ENCODE measurements around the gene SIRPB1. TPM values are rescaled to one million over a fixed set of nuclear protein-coding genes. Genes with fewer than 3 reads are reported as not detected.

SIRPB1 gene
- total RNA-seq, 1 experiment from 2014 or later, result not detected

DNA sequence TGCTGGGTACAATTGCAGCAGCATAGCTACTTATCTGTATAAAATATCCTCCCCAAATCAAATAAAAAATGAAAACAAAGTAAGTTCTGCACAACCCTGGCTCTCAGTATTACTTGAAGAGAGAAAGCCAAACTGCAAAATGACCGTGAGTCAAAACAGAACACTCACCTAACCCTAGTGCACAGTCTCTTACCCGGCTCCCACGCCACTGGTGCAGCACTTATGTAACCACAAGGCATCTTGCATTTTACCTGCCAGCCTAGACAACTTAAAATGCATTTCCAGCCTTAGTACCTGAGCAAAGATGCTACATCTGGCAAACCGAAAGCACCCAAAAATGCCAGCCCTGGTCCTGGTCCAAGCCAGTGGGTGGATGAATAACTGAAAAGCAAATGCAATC, 12.4 kb upstream of the SIRPB1 start (continued):
- TF ChIP-seq, protein P1, sequence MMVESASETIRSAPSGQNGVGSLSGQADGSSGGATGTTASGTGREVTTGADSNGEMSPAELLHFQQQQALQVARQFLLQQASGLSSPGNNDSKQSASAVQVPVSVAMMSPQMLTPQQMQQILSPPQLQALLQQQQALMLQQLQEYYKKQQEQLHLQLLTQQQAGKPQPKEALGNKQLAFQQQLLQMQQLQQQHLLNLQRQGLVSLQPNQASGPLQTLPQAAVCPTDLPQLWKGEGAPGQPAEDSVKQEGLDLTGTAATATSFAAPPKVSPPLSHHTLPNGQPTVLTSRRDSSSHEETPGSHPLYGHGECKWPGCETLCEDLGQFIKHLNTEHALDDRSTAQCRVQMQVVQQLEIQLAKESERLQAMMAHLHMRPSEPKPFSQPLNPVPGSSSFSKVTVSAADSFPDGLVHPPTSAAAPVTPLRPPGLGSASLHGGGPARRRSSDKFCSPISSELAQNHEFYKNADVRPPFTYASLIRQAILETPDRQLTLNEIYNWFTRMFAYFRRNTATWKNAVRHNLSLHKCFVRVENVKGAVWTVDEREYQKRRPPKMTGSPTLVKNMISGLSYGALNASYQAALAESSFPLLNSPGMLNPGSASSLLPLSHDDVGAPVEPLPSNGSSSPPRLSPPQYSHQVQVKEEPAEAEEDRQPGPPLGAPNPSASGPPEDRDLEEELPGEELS (CRISPR knock-in tag; IDR thresholded peaks at IDR 0.05), result no peak
- TF ChIP-seq EMX1 (CRISPR knock-in tag; IDR thresholded peaks at IDR 0.05), result no peak
- no peak for TF ChIP-seq ESRRA (CRISPR knock-in tag; IDR thresholded peaks at IDR 0.05; ENCODE audit: borderline replicate concordance)
- no peak for TF ChIP-seq TP53 (CRISPR knock-in tag; IDR thresholded peaks at IDR 0.05)
- no peak for TF ChIP-seq ZNF423 (CRISPR knock-in tag; IDR thresholded peaks at IDR 0.05)
- no peak for TF ChIP-seq CREM (CRISPR knock-in tag; IDR thresholded peaks at IDR 0.05)
- no peak for TF ChIP-seq ETV6 (CRISPR knock-in tag; IDR thresholded peaks at IDR 0.05)
- TF ChIP-seq, protein P2, sequence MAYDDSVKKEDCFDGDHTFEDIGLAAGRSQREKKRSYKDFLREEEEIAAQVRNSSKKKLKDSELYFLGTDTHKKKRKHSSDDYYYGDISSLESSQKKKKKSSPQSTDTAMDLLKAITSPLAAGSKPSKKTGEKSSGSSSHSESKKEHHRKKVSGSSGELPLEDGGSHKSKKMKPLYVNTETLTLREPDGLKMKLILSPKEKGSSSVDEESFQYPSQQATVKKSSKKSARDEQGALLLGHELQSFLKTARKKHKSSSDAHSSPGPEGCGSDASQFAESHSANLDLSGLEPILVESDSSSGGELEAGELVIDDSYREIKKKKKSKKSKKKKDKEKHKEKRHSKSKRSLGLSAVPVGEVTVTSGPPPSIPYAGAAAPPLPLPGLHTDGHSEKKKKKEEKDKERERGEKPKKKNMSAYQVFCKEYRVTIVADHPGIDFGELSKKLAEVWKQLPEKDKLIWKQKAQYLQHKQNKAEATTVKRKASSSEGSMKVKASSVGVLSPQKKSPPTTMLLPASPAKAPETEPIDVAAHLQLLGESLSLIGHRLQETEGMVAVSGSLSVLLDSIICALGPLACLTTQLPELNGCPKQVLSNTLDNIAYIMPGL (CRISPR knock-in tag; IDR thresholded peaks at IDR 0.05), result no peak

DNA sequence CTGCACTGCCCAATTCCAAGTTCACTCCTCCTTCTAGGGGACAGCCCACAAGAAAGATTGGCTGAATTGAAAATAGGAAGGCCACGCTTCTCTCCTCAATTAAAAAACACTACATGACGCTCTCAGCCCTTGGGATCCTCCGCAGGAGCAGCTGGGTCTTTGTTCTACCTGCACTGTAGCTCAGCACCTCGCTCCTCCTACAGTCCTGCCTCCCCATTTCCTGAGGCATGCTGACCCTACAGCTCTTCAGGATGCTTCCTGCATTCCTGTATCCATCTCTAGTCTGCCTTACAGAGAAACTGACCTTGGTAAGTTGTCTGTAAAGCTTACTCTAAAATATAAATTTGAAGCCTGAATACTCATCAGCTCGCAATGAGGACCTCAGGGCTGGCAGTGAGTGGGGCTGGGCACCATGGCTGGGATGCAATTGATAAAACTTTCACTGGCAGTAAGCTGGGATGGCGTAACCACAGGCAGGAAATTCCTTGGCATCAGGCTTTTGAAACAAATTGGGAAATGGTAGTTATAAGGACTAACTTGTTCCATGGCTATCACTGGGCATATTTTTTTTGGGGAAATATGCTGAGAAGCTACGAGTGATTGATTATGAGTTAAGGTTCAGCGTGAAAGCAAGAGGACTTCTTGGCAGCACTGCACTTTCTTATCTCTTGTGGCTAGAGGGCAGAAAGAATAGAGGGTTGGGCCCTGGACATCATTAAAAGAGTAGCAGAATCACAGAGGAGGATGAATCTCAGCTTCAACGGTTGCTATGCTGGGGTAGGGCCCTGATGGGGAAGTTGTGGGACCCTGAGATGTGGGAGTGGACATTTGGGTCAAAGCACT, 11.7 kb upstream of the SIRPB1 start:
- peaks cover 8% of the 10 kb centered on the region; the same call in 1 of the 2 replicates for H3K27me3 Mint-ChIP-seq (ENCODE audit: low read depth)
- no peak overlapping the region for H3K4me3 Mint-ChIP-seq
- no peak overlapping the region; the same call in 1 of the 2 replicates for H3K27ac Mint-ChIP-seq
- ATAC-seq (peak; percentile 92), DNase-seq (ENCODE audit: low spot score) (no peak)
- peaks cover 38% of the 10 kb centered on the region for H3K4me1 Mint-ChIP-seq
- 0 out of 2 replicates have a peak, but pooled peaks cover 3% of the 10 kb centered on the region for H3K9me3 Mint-ChIP-seq
- H3K36me3 Mint-ChIP-seq, result no peaks in the 10 kb centered on the region; the same call in 1 of the 2 replicates
- ChIA-PET POLR2A (no interaction called here), CTCF (interaction anchor here (0.6 to 2.0 kb wide), 7 partner anchors 8 to 454 kb away, joined by 3 to 9 read pairs (median 3); no protein-coding TSS in a partner anchor)
- TF ChIP-seq ATF1 (CRISPR knock-in tag; IDR thresholded peaks at IDR 0.05) (no peak), MYBL2 (CRISPR knock-in tag; IDR thresholded peaks at IDR 0.05) (no peak), PRRX2 (CRISPR knock-in tag; IDR thresholded peaks at IDR 0.05) (no peak), SMAD3 (CRISPR knock-in tag; IDR thresholded peaks at IDR 0.05; ENCODE audit: borderline replicate concordance) (no peak), CREM (CRISPR knock-in tag; IDR thresholded peaks at IDR 0.05) (no peak), NR1H2 (CRISPR knock-in tag; IDR thresholded peaks at IDR 0.05) (no peak), JAZF1 (CRISPR knock-in tag; IDR thresholded peaks at IDR 0.05) (no peak), USF2 (CRISPR knock-in tag; IDR thresholded peaks at IDR 0.05) (no peak), ARID4B (CRISPR knock-in tag; IDR thresholded peaks at IDR 0.05; ENCODE audit: borderline replicate concordance) (no peak), RELA (CRISPR knock-in tag; IDR thresholded peaks at IDR 0.05; ENCODE audit: borderline replicate concordance) (no peak)
- TF ChIP-seq, protein P2 (CRISPR knock-in tag; IDR thresholded peaks at IDR 0.05), result no peak
- TF ChIP-seq, protein P3, sequence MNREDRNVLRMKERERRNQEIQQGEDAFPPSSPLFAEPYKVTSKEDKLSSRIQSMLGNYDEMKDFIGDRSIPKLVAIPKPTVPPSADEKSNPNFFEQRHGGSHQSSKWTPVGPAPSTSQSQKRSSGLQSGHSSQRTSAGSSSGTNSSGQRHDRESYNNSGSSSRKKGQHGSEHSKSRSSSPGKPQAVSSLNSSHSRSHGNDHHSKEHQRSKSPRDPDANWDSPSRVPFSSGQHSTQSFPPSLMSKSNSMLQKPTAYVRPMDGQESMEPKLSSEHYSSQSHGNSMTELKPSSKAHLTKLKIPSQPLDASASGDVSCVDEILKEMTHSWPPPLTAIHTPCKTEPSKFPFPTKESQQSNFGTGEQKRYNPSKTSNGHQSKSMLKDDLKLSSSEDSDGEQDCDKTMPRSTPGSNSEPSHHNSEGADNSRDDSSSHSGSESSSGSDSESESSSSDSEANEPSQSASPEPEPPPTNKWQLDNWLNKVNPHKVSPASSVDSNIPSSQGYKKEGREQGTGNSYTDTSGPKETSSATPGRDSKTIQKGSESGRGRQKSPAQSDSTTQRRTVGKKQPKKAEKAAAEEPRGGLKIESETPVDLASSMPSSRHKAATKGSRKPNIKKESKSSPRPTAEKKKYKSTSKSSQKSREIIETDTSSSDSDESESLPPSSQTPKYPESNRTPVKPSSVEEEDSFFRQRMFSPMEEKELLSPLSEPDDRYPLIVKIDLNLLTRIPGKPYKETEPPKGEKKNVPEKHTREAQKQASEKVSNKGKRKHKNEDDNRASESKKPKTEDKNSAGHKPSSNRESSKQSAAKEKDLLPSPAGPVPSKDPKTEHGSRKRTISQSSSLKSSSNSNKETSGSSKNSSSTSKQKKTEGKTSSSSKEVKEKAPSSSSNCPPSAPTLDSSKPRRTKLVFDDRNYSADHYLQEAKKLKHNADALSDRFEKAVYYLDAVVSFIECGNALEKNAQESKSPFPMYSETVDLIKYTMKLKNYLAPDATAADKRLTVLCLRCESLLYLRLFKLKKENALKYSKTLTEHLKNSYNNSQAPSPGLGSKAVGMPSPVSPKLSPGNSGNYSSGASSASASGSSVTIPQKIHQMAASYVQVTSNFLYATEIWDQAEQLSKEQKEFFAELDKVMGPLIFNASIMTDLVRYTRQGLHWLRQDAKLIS (CRISPR knock-in tag; IDR thresholded peaks at IDR 0.05; ENCODE audit: borderline replicate concordance), result no peak

Data from WTC11 (cell line).